H1 (cell line): ENCODE results near the gene SCG2. TPM values are rescaled to one million over a fixed set of nuclear protein-coding genes. Genes with fewer than 3 reads are reported as not detected.

ENCODE experiments used
- CTCF ChIA-PET: fragments of 300-600 bp; sonication (Branson Sonifier 250); formaldehyde crosslinking; loops from one replicate; lab custom pipeline; 2021; ENCODE audit not compliant: partially characterized antibody; lab: Charles Lee
- POLR2A ChIA-PET: fragments of 300-600 bp; sonication (Branson Sonifier 250); formaldehyde crosslinking; loops from one replicate; lab custom pipeline; 2021; ENCODE audit warnings: inconsistent platforms; ENCODE audit not compliant: partially characterized antibody; lab: Charles Lee
- DNase-seq, 2 experiments: peaks; one replicate each; pipeline versions ENCODE4 v3.0.0 to v3.0.0-alpha.2; 2010 to 2022; ENCODE audit warnings: low spot score in 2 of 2, low read depth in 1 of 2, mixed read lengths in 1 of 2
- FAIRE-seq: peaks from 2 replicates; lab custom pipeline; 2011; peaks lifted over from hg19 to GRCh38; lab: Jason Lieb, UNC
- H2AFZ ChIP-seq: 2 replicates; pipeline ENCODE4 v1.8.1; 2012; ENCODE audit warnings: low read length, inconsistent platforms
- H2AK5ac ChIP-seq: 2 replicates; pipeline ENCODE4 v1.6.1; 2013; ENCODE audit warnings: low read depth, low read length
- H2BK120ac ChIP-seq: replicated peaks from 2 replicates; pipeline ENCODE3; 2013; ENCODE audit warnings: low read depth, low read length, inconsistent platforms
- H2BK12ac ChIP-seq: 2 replicates; pipeline ENCODE4 v1.6.1; 2013; ENCODE audit warnings: low read depth, low read length
- H2BK15ac ChIP-seq: 2 replicates; pipeline ENCODE4 v1.6.1; 2013; ENCODE audit warnings: low read length
- H2BK20ac ChIP-seq: 2 replicates; pipeline ENCODE4 v1.6.1; 2013; ENCODE audit warnings: low read length
- H2BK5ac ChIP-seq: 2 replicates; pipeline ENCODE4 v1.6.1; 2013; ENCODE audit warnings: low read depth, low read length
- H3K14ac ChIP-seq: 2 replicates; pipeline ENCODE4 v1.6.1; 2013; ENCODE audit warnings: inconsistent platforms; ENCODE audit not compliant: insufficient read length
- H3K18ac ChIP-seq: 2 replicates; pipeline ENCODE4 v1.6.1; 2013; ENCODE audit warnings: low read length; ENCODE audit errors: extremely low read depth
- H3K23ac ChIP-seq: 2 replicates; pipeline ENCODE4 v1.6.1; 2013; ENCODE audit warnings: inconsistent platforms; ENCODE audit not compliant: insufficient read length
- H3K23me2 ChIP-seq: 2 replicates; pipeline ENCODE4 v1.6.1; 2013; ENCODE audit warnings: low read depth, low read length
- H3K27ac ChIP-seq: 2 replicates; pipeline ENCODE4 v1.6.1; 2011; ENCODE audit warnings: low read depth, low read length, inconsistent platforms
- H3K27me3 ChIP-seq, 4 experiments: replicated peaks in 1 of 4; 1 replicate in 1 of 4; 2 replicates in 3 of 4; pipeline versions ENCODE4 v1.6.1 to v1.8.1; 2011 to 2013; ENCODE audit warnings: low read length in 3 of 4, mild to moderate bottlenecking in 3 of 4, inconsistent platforms in 2 of 4, mixed read lengths in 2 of 4, moderate library complexity in 1 of 4; ENCODE audit not compliant: control insufficient read depth in 3 of 4, insufficient read depth in 3 of 4; ENCODE audit errors: extremely low read depth in 1 of 4
- H3K36me3 ChIP-seq, 4 experiments: 2 replicates each; pipeline versions ENCODE4 v1.6.1 to v1.8.1; 2011 to 2013; ENCODE audit warnings: mild to moderate bottlenecking in 4 of 4, low read length in 3 of 4, moderate library complexity in 2 of 4, control low read depth in 1 of 4, inconsistent platforms in 1 of 4; ENCODE audit not compliant: insufficient read depth in 4 of 4, control insufficient read depth in 2 of 4
- H3K4ac ChIP-seq: replicated peaks from 2 replicates; pipeline ENCODE3; 2013; ENCODE audit warnings: low read length, low read depth, mixed read lengths, inconsistent platforms; ENCODE audit not compliant: insufficient read length
- H3K4me1 ChIP-seq, 4 experiments: replicated peaks in 1 of 4; 1 replicate in 1 of 4; 2 replicates in 3 of 4; pipeline versions ENCODE4 v1.6.1 to v1.8.1; 2011 to 2013; ENCODE audit warnings: low read length in 3 of 4, inconsistent platforms in 2 of 4, mixed read lengths in 1 of 4; ENCODE audit not compliant: insufficient read depth in 4 of 4, control insufficient read depth in 3 of 4
- H3K4me2 ChIP-seq, 2 experiments: 2 replicates each; pipeline versions ENCODE4 v1.6.1 to v1.8.1; 2011 to 2013; ENCODE audit warnings: low read depth in 2 of 2, low read length in 2 of 2, control low read depth in 1 of 2, inconsistent platforms in 1 of 2, mild to moderate bottlenecking in 1 of 2; ENCODE audit not compliant: insufficient read depth in 1 of 2
- H3K4me3 ChIP-seq, 4 experiments: fragments of 200-600, 300-600 bp in 1 of 4; sonication (generic), shearing (Covaris generic), sonication (Bioruptor Twin) in 1 of 4; 2 replicates each; pipeline versions ENCODE4 v1.5.1 to v1.8.1; 2011 to 2016; ENCODE audit warnings: low read length in 4 of 4, low read depth in 3 of 4, control low read depth in 2 of 4, inconsistent platforms in 2 of 4, mild to moderate bottlenecking in 2 of 4, mixed read lengths in 1 of 4, moderate library complexity in 1 of 4; ENCODE audit not compliant: insufficient read depth in 2 of 4; ENCODE audit errors: extremely low read depth in 1 of 4
- H3K56ac ChIP-seq: replicated peaks from 2 replicates; pipeline ENCODE3; 2013; ENCODE audit warnings: low read depth, mild to moderate bottlenecking, mixed read lengths, low read length, inconsistent platforms; ENCODE audit not compliant: insufficient read length
- H3K79me1 ChIP-seq: 2 replicates; pipeline ENCODE4 v1.6.1; 2013; ENCODE audit warnings: low read depth, low read length, control low read depth
- H3K79me2 ChIP-seq, 2 experiments: 2 replicates each; pipeline versions ENCODE4 v1.6.1 to v1.8.1; 2012 to 2013; ENCODE audit warnings: low read length in 2 of 2, mild to moderate bottlenecking in 2 of 2, inconsistent platforms in 1 of 2; ENCODE audit not compliant: insufficient read depth in 2 of 2, control insufficient read depth in 1 of 2
- H3K9ac ChIP-seq, 4 experiments: replicated peaks in 1 of 4; 1 replicate in 1 of 4; 2 replicates in 3 of 4; pipeline versions ENCODE4 v1.6.1 to v1.8.1; 2011 to 2013; ENCODE audit warnings: low read depth in 3 of 4, low read length in 3 of 4, control low read depth in 2 of 4, mild to moderate bottlenecking in 2 of 4, moderate library complexity in 2 of 4, inconsistent platforms in 1 of 4; ENCODE audit errors: extremely low read depth in 1 of 4
- H3K9me3 ChIP-seq, 2 experiments: 2 replicates each; pipeline versions ENCODE4 v1.6.1 to v1.8.1; 2012 to 2013; ENCODE audit warnings: mild to moderate bottlenecking in 2 of 2, moderate library complexity in 2 of 2, control low read depth in 1 of 2, inconsistent platforms in 1 of 2, low read depth in 1 of 2, low read length in 1 of 2, mixed read lengths in 1 of 2; ENCODE audit not compliant: insufficient read depth in 2 of 2
- H4K20me1 ChIP-seq, 2 experiments: replicated peaks in 1 of 2; 2 replicates each; pipeline versions ENCODE3 to v1.8.1; 2011 to 2013; ENCODE audit warnings: inconsistent platforms in 2 of 2, low read length in 2 of 2, mild to moderate bottlenecking in 1 of 2; ENCODE audit not compliant: insufficient read depth in 2 of 2, control insufficient read depth in 1 of 2
- H4K5ac ChIP-seq: 2 replicates; pipeline ENCODE4 v1.6.1; 2013; ENCODE audit warnings: low read length, low read depth, mixed read lengths, inconsistent platforms; ENCODE audit not compliant: insufficient read length
- H4K8ac ChIP-seq: 2 replicates; pipeline ENCODE4 v1.8.0; 2013; ENCODE audit warnings: mild to moderate bottlenecking, moderate library complexity, low read length, inconsistent platforms; ENCODE audit not compliant: insufficient read depth; ENCODE audit errors: extremely low read depth
- H4K91ac ChIP-seq: replicated peaks from 2 replicates; pipeline ENCODE3; 2013; ENCODE audit warnings: low read length, mixed read lengths, inconsistent platforms; ENCODE audit not compliant: insufficient read length
- ATF3 ChIP-seq: IDR thresholded peaks from 2 replicates; pipeline ENCODE4 v1.6.1; 2011; ENCODE audit warnings: low read depth, mild to moderate bottlenecking, low read length; ENCODE audit not compliant: insufficient read depth
- BCL11A ChIP-seq, 2 experiments: IDR thresholded peaks; one replicate each; pipeline ENCODE4 v1.6.1; 2011; ENCODE audit warnings: low read depth in 2 of 2, low read length in 2 of 2, mild to moderate bottlenecking in 2 of 2
- CTBP2 ChIP-seq: IDR thresholded peaks from 2 replicates; pipeline ENCODE4 v1.7.0; 2011; ENCODE audit warnings: borderline replicate concordance, mild to moderate bottlenecking, moderate library complexity, mixed read lengths, low read length; ENCODE audit not compliant: insufficient read depth, insufficient read length
- EGR1 ChIP-seq: IDR thresholded peaks from 2 replicates; pipeline ENCODE4 v1.6.1; 2011; ENCODE audit warnings: low read depth, low read length, borderline replicate concordance
- HDAC2 ChIP-seq, 2 experiments: fragments of 300-600 bp in 1 of 2; sonication (generic) in 1 of 2; IDR thresholded peaks; 2 replicates each; pipeline ENCODE4 v1.6.1; 2011 to 2012; ENCODE audit warnings: low read depth in 2 of 2, low read length in 2 of 2, mild to moderate bottlenecking in 2 of 2, moderate library complexity in 2 of 2, borderline replicate concordance in 1 of 2, inconsistent platforms in 1 of 2
- JUN ChIP-seq: IDR thresholded peaks from 2 replicates; pipeline ENCODE4 v1.6.1; 2011; ENCODE audit warnings: low read depth, mild to moderate bottlenecking, improper control_type of control experiment, low read length
- NRF1 ChIP-seq: IDR thresholded peaks from 2 replicates; pipeline ENCODE4 v1.6.1; 2011; ENCODE audit warnings: mild to moderate bottlenecking, low read depth, low read length, improper control_type of control experiment
- POU5F1 ChIP-seq: IDR thresholded peaks from 2 replicates; pipeline ENCODE4 v1.6.1; 2011; ENCODE audit warnings: low read depth, mild to moderate bottlenecking, low read length, moderate library complexity
- TAF7 ChIP-seq: optimal IDR thresholded peaks from 2 replicates; pipeline ENCODE3; 2011; ENCODE audit warnings: low read depth, mild to moderate bottlenecking, inconsistent platforms, low read length, moderate library complexity, borderline replicate concordance
- WGBS, 2 experiments: shearing (Covaris generic) in 1 of 2; methylation state at CpG; one replicate each; pipeline versions ENCODE4 v1.1.6 to v1.1.7; 2013 to 2015; ENCODE audit warnings: low lambda C conversion rate in 2 of 2, mixed read lengths in 2 of 2, inconsistent platforms in 1 of 2, low coverage in 1 of 2, missing lambda C conversion rate in 1 of 2; ENCODE audit not compliant: insufficient replicate concordance in 2 of 2, insufficient coverage in 1 of 2, insufficient read length in 1 of 2; ENCODE audit errors: extremely low coverage in 1 of 2, missing lambda C conversion rate in 1 of 2; 5-methylcytosine and 5-hydroxymethylcytosine counted together
- polyA plus RNA-seq, 7 experiments: library from polyadenylated mRNA; depleted of rRNA in 3 of 7; stranded (reverse) in 5 of 7; unstranded in 2 of 7; fragments of >200 nt in 5 of 7; fragments of 200-250 nt in 2 of 7; gene quantifications; 1 replicate in 5 of 7; 2 replicates in 1 of 7; 4 replicates in 1 of 7; pipeline versions ENCODE4 v1.2.1 to v1.2.3, GENCODE V29; 2011 to 2013; ENCODE audit warnings: missing spikeins in 2 of 7, mixed read lengths in 2 of 7
- total RNA-seq: library from RNA; stranded (reverse); fragmentation: NEBNext Ultra II Directional; extraction: Animal tissue kit (Norgen Biotek cat#: 25700); gene quantifications from 2 replicates; pipeline ENCODE4 v1.2.1, GENCODE V29; 2021

SCG2 gene
- total and polyA plus RNA-seq, 2 of the 8 experiments (the other 6 are each of a cell fraction or from before 2014, with no cell fraction given) = 0.54 to 1.0 TPM

GRCh38 chr2:223549215-223549614 lies 52.9 kb downstream of the SCG2 start:
- CTCF ChIA-PET = no interaction called here
- TF ChIP-seq CTBP2 (no peak), TAF7 (no peak), HDAC2 (IDR thresholded peaks at IDR 0.05; ENCODE audit: borderline replicate concordance in 1 of 2, low read depth in 2 of 2, low read length in 2 of 2) (no peak), NRF1 (no peak), JUN (no peak), BCL11A (IDR thresholded peaks at IDR 0.05; ENCODE audit: low read depth in 2 of 2, low read length in 2 of 2) (no peak), EGR1 (no peak), POU5F1 (no peak), ATF3 (no peak)

More at GRCh38 chr2:223549215-223549614, 52.9 kb downstream of the SCG2 start:
- H3K79me1 ChIP-seq = no peaks in the 10 kb centered on the region
- POLR2A ChIA-PET = no interaction called here
- H4K8ac ChIP-seq = no peak overlapping the region
- H2BK15ac ChIP-seq = no peak overlapping the region
- H3K56ac ChIP-seq = no peak overlapping the region
- no peak overlapping the region for H3K14ac ChIP-seq
- no peak overlapping the region for H3K4ac ChIP-seq
- no peak overlapping the region for H4K91ac ChIP-seq
- DNase-seq (no peak), FAIRE-seq (no peak)
- no peak overlapping the region for H2BK5ac ChIP-seq
- H3K4me3 ChIP-seq = no peak overlapping the region
- no peak overlapping the region for H2BK20ac ChIP-seq
- no peak overlapping the region for H2AFZ ChIP-seq
- H3K18ac ChIP-seq = no peak overlapping the region
- 91% methylated on average over 8 of the region's 8 CpGs; no CpG with 5 or more reads in 1 of the 2 experiments for WGBS, 2 experiments
- no peak overlapping the region for H2AK5ac ChIP-seq
- no peaks in the 10 kb centered on the region for H3K36me3 ChIP-seq
- no peaks in the 10 kb centered on the region for H3K23me2 ChIP-seq
- H3K27me3 ChIP-seq = no peaks in the 10 kb centered on the region
- H3K79me2 ChIP-seq = no peaks in the 10 kb centered on the region
- H3K9me3 ChIP-seq = no peaks in the 10 kb centered on the region
- H2BK12ac ChIP-seq = no peak overlapping the region
- H3K4me2 ChIP-seq = no peak overlapping the region
- no peak overlapping the region for H2BK120ac ChIP-seq
- H3K23ac ChIP-seq = no peak overlapping the region
- H3K9ac ChIP-seq = no peak overlapping the region
- H3K27ac ChIP-seq = no peak overlapping the region
- no peaks in the 10 kb centered on the region for H4K20me1 ChIP-seq
- no peak overlapping the region for H4K5ac ChIP-seq
- no peaks in the 10 kb centered on the region for H3K4me1 ChIP-seq
